HepG2 (cell line): ENCODE data around the gene SPAG8. TPM values are rescaled to one million over a fixed set of nuclear protein-coding genes. Genes with fewer than 3 reads are reported as not detected.

Experiments used
- ATAC-seq: fragments of 200-7000 bp; cut with Tn5 transposase; 3 replicates; pipeline ENCODE4 v1.9.1; 2020; ENCODE audit warnings: mild to moderate bottlenecking, moderate library complexity
- BruUV-seq: library from RNA; stranded (reverse); fragments of 400-500 nt; replicated peaks from 2 replicates; lab custom pipeline; 2021; lab: Mats Ljungman, UMichigan
- CTCF ChIA-PET: fragments of 300-600 bp; formaldehyde crosslinking; extraction: SDS; loops from one replicate; lab custom pipeline; 2021; ENCODE audit warnings: low total read pairs, inconsistent platforms, low intra/inter-chr PET ratio; lab: Yijun Ruan, JAX
- POLR2A ChIA-PET: fragments of 350-600 bp; sonication (Branson Sonifier 250); formaldehyde crosslinking; loops from one replicate; lab custom pipeline; 2020; ENCODE audit warnings: antibody characterized with exemption, inconsistent platforms; lab: Yijun Ruan, JAX
- DNase-seq: peaks from one replicate; pipeline ENCODE4 v3.0.0-alpha.2; 2015; ENCODE audit warnings: low spot score
- FAIRE-seq: peaks from 3 replicates; lab custom pipeline; 2011; peaks lifted over from hg19 to GRCh38; lab: Jason Lieb, UNC
- H2AFZ ChIP-seq: one replicate; pipeline ENCODE4 v1.6.1; 2011; ENCODE audit warnings: low read length, inconsistent platforms
- H3K27ac ChIP-seq: fragments of 300-600 bp; 3 replicates; pipeline ENCODE4 v1.8.0; 2011; ENCODE audit warnings: mixed run types, mild to moderate bottlenecking, mixed read lengths, low read length, inconsistent platforms; ENCODE audit not compliant: insufficient read depth; ENCODE audit errors: extremely low read length
- H3K27me3 ChIP-seq, 2 experiments: fragments of 200-600 bp in 1 of 2; 2 replicates in 1 of 2; 3 replicates in 1 of 2; pipeline versions ENCODE4 v1.6.0 to v1.8.0; 2011; ENCODE audit warnings: low read length in 2 of 2, mild to moderate bottlenecking in 2 of 2, moderate library complexity in 2 of 2, inconsistent platforms in 1 of 2; ENCODE audit not compliant: insufficient read depth in 2 of 2, control insufficient read depth in 1 of 2
- H3K36me3 ChIP-seq, 2 experiments: fragments of 200-600 bp in 1 of 2; replicated peaks in 1 of 2; 2 replicates in 1 of 2; 3 replicates in 1 of 2; pipeline versions ENCODE4 v1.5.1 to v1.8.0; 2011; ENCODE audit warnings: low read length in 2 of 2, inconsistent platforms in 1 of 2; ENCODE audit not compliant: insufficient read depth in 2 of 2, control insufficient read depth in 1 of 2
- H3K4me1 ChIP-seq: 2 replicates; pipeline ENCODE4 v1.5.1; 2012; ENCODE audit warnings: low read length, inconsistent platforms; ENCODE audit not compliant: insufficient read depth
- H3K4me2 ChIP-seq: 2 replicates; pipeline ENCODE4 v1.6.0; 2011; ENCODE audit warnings: low read depth, low read length, inconsistent platforms
- H3K4me3 ChIP-seq, 3 experiments: fragments of 200-600 bp in 1 of 3; sonication (generic), shearing (Covaris generic) in 1 of 3; replicated peaks in 1 of 3; 2 replicates each; pipeline ENCODE4 v1.5.1; 2011 to 2016; ENCODE audit warnings: low read length in 3 of 3, inconsistent platforms in 2 of 3, low read depth in 2 of 3, mild to moderate bottlenecking in 2 of 3, control low read depth in 1 of 3, mixed read lengths in 1 of 3; ENCODE audit not compliant: insufficient read depth in 1 of 3
- H3K79me2 ChIP-seq: one replicate; pipeline ENCODE4 v1.6.1; 2011; ENCODE audit warnings: low read length, inconsistent platforms; ENCODE audit not compliant: insufficient read depth
- H3K9ac ChIP-seq: 2 replicates; pipeline ENCODE4 v1.6.0; 2011; ENCODE audit warnings: mild to moderate bottlenecking, low read depth, low read length, inconsistent platforms; ENCODE audit not compliant: insufficient read depth
- H3K9me3 ChIP-seq: 2 replicates; pipeline ENCODE4 v1.5.1; 2012; ENCODE audit warnings: mild to moderate bottlenecking, low read length
- H4K20me1 ChIP-seq: 2 replicates; pipeline ENCODE4 v1.6.0; 2011; ENCODE audit warnings: inconsistent platforms, mild to moderate bottlenecking, low read length, moderate library complexity; ENCODE audit not compliant: insufficient read depth
- EZH2 ChIP-seq: conservative IDR thresholded peaks from 2 replicates; pipeline ENCODE4 v1.6.1; 2012; ENCODE audit warnings: mild to moderate bottlenecking, low read depth, low read length, moderate library complexity
- JDP2 ChIP-seq: sonication (generic); formaldehyde crosslinking; IDR thresholded peaks from 2 replicates; pipeline ENCODE4 v1.8.1; 2022; ENCODE audit warnings: missing genetic modification reagents, borderline replicate concordance
- POLR2G ChIP-seq: fragments of 200-400 bp; formaldehyde crosslinking; IDR thresholded peaks from 2 replicates; pipeline ENCODE4 v1.6.1; 2018; ENCODE audit warnings: mild to moderate bottlenecking, low read depth, low read length, moderate library complexity
- RXRA ChIP-seq: sonication (generic); formaldehyde crosslinking; IDR thresholded peaks from 2 replicates; pipeline ENCODE4 v1.5.1; 2020; ENCODE audit warnings: missing genetic modification reagents
- SOX5 ChIP-seq: IDR thresholded peaks from 2 replicates; pipeline ENCODE4 v1.6.1; 2016; ENCODE audit warnings: borderline replicate concordance
- ZNF17 ChIP-seq: sonication (generic); formaldehyde crosslinking; IDR thresholded peaks from 2 replicates; pipeline ENCODE4 v1.5.0; 2020; ENCODE audit warnings: mild to moderate bottlenecking, missing genetic modification reagents
- ZNF230 ChIP-seq: sonication (generic); formaldehyde crosslinking; IDR thresholded peaks from 2 replicates; pipeline ENCODE4 v1.4.0; 2020; ENCODE audit warnings: mild to moderate bottlenecking, missing genetic modification reagents
- ZNF24 ChIP-seq: fragments of 450-650 bp; IDR thresholded peaks from 2 replicates; pipeline ENCODE4 v1.6.1; 2017; ENCODE audit warnings: antibody characterized with exemption, mild to moderate bottlenecking
- ZNF468 ChIP-seq: sonication (generic); formaldehyde crosslinking; IDR thresholded peaks from 2 replicates; pipeline ENCODE4 v1.8.0; 2022; ENCODE audit warnings: mild to moderate bottlenecking, moderate library complexity, missing genetic modification reagents
- ZNF816 ChIP-seq: sonication (generic); formaldehyde crosslinking; IDR thresholded peaks from 2 replicates; pipeline ENCODE4 v1.8.0; 2022; ENCODE audit warnings: missing genetic modification reagents, mild to moderate bottlenecking, borderline replicate concordance
- WGBS: methylation state at CpG from one replicate; pipeline ENCODE4 v1.1.6; 2017; ENCODE audit warnings: low lambda C conversion rate; 5-methylcytosine and 5-hydroxymethylcytosine counted together
- in situ Hi-C: cut with HindIII; loops from 2 replicates; pipeline ENCODE4 v1.10.0; 2017; ENCODE audit warnings: low pct_unique_long_range_greater_than_20kb; ENCODE audit not compliant: extremely low pct_ligation_motif_present
- intact Hi-C: fragments of 100-400 bp; cut with micrococcal nuclease; formaldehyde crosslinking; loops from one replicate; pipeline ENCODE4 v1.10.0; 2022; ENCODE audit not compliant: unreplicated experiment
- polyA plus RNA-seq, 8 experiments: library from polyadenylated mRNA; depleted of rRNA in 3 of 8; stranded (reverse) in 7 of 8; unstranded in 1 of 8; fragments of >200 nt; fragmentation: Illumina TruSeq in 4 of 8; extraction: Trizol in 4 of 8; gene quantifications; 2 replicates each; pipeline versions ENCODE4 v1.2.1 to v1.2.3, GENCODE V29; 2011 to 2016; ENCODE audit warnings: low read depth in 4 of 8, missing spikeins in 1 of 8, mixed read lengths in 1 of 8; ENCODE audit not compliant: insufficient read depth in 1 of 8
- total RNA-seq, 5 experiments: library from RNA; depleted of rRNA; stranded (reverse); fragments of >200 nt; fragmentation: Illumina TruSeq; extraction: Trizol; gene quantifications; 2 replicates each; pipeline ENCODE4 v1.2.3, GENCODE V29; 2016; ENCODE audit warnings: low read depth in 1 of 5
- TF ChIP-seq, protein P1 (sequence below): sonication (generic); formaldehyde crosslinking; IDR thresholded peaks from 2 replicates; pipeline ENCODE4 v1.5.0; 2020; ENCODE audit warnings: missing genetic modification reagents, mild to moderate bottlenecking, borderline replicate concordance
- TF ChIP-seq, protein P2 (sequence below): sonication (generic); formaldehyde crosslinking; IDR thresholded peaks from 2 replicates; pipeline ENCODE4 v1.5.0; 2020; ENCODE audit warnings: mild to moderate bottlenecking, missing genetic modification reagents
- TF ChIP-seq, protein P3 (sequence below): sonication (generic); formaldehyde crosslinking; IDR thresholded peaks from 2 replicates; pipeline ENCODE4 v1.4.0; 2020; ENCODE audit warnings: missing genetic modification reagents

SPAG8 gene
- total and polyA plus RNA-seq, 2 of the 13 experiments (the other 11 are each of a cell fraction or from before 2014, with no cell fraction given) = 0.18 to 0.27 TPM

DNA sequence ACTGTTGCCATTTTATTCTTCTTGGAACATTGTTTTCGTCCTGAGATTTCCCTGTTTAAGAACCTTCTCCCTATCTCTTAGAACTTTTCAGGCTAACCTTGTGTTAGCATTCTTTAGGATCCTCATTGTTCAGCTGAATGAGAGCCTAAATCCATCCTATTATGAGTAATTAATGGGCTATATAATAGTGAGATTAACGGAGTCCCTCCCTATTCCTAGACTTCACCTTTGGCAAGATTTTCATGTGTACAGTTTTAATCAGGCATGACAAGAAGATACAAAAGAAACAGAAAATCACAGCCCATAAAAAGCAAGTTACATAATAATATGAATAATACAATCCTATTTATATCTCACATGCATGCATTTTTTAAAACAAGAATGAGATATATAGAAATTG, 48.9 kb downstream of the SPAG8 start:
- no peak overlapping the region for H2AFZ ChIP-seq
- ATAC-seq = no peak
- peaks cover 20% of the 10 kb centered on the region for H3K4me1 ChIP-seq
- in situ Hi-C loops = no loop called here
- no peak overlapping the region for H3K9ac ChIP-seq
- 96% methylated on average over 2 of the region's 2 CpGs for WGBS
- peaks cover 37% of the 10 kb centered on the region for H3K79me2 ChIP-seq
- no peaks in the 10 kb centered on the region for H3K9me3 ChIP-seq
- H3K27me3 ChIP-seq = no peaks in the 10 kb centered on the region
- ChIA-PET POLR2A (interaction anchor here (1.1 kb wide), 1 partner anchor 102 kb away, joined by 3 read pairs; no protein-coding TSS in a partner anchor), CTCF (no interaction called here)
- intact Hi-C loops = no loop called here
- H3K4me2 ChIP-seq = no peak overlapping the region
- DNase-seq = no peak
- BruUV-seq = no TSS peak
- no peak overlapping the region for H3K4me3 ChIP-seq
- H3K27ac ChIP-seq = no peak overlapping the region
- no peak for FAIRE-seq
- no peaks in the 10 kb centered on the region for H3K36me3 ChIP-seq
- TF ChIP-seq, protein P1, sequence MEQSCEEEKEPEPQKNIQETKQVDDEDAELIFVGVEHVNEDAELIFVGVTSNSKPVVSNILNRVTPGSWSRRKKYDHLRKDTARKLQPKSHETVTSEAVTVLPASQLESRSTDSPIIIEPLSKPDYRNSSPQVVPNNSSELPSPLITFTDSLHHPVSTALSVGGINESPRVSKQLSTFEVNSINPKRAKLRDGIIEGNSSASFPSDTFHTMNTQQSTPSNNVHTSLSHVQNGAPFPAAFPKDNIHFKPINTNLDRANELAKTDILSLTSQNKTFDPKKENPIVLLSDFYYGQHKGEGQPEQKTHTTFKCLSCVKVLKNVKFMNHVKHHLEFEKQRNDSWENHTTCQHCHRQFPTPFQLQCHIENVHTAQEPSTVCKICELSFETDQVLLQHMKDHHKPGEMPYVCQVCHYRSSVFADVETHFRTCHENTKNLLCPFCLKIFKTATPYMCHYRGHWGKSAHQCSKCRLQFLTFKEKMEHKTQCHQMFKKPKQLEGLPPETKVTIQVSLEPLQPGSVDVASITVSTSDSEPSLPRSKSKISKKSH = no peak
- TF ChIP-seq EZH2 = no peak
- no peak for TF ChIP-seq RXRA (CRISPR knock-in tag)
- TF ChIP-seq, protein P2, sequence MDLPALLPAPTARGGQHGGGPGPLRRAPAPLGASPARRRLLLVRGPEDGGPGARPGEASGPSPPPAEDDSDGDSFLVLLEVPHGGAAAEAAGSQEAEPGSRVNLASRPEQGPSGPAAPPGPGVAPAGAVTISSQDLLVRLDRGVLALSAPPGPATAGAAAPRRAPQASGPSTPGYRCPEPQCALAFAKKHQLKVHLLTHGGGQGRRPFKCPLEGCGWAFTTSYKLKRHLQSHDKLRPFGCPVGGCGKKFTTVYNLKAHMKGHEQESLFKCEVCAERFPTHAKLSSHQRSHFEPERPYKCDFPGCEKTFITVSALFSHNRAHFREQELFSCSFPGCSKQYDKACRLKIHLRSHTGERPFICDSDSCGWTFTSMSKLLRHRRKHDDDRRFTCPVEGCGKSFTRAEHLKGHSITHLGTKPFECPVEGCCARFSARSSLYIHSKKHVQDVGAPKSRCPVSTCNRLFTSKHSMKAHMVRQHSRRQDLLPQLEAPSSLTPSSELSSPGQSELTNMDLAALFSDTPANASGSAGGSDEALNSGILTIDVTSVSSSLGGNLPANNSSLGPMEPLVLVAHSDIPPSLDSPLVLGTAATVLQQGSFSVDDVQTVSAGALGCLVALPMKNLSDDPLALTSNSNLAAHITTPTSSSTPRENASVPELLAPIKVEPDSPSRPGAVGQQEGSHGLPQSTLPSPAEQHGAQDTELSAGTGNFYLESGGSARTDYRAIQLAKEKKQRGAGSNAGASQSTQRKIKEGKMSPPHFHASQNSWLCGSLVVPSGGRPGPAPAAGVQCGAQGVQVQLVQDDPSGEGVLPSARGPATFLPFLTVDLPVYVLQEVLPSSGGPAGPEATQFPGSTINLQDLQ (CRISPR knock-in tag) = no peak
- no peak for TF ChIP-seq SOX5 (CRISPR knock-in tag)
- TF ChIP-seq ZNF24 = no peak
- no peak for TF ChIP-seq ZNF468 (CRISPR knock-in tag)
- TF ChIP-seq POLR2G = no peak
- no peak for TF ChIP-seq ZNF230 (CRISPR knock-in tag)
- TF ChIP-seq JDP2 (CRISPR knock-in tag) = no peak
- TF ChIP-seq ZNF17 (CRISPR knock-in tag) = no peak
- no peak for TF ChIP-seq ZNF816
- TF ChIP-seq, protein P3, sequence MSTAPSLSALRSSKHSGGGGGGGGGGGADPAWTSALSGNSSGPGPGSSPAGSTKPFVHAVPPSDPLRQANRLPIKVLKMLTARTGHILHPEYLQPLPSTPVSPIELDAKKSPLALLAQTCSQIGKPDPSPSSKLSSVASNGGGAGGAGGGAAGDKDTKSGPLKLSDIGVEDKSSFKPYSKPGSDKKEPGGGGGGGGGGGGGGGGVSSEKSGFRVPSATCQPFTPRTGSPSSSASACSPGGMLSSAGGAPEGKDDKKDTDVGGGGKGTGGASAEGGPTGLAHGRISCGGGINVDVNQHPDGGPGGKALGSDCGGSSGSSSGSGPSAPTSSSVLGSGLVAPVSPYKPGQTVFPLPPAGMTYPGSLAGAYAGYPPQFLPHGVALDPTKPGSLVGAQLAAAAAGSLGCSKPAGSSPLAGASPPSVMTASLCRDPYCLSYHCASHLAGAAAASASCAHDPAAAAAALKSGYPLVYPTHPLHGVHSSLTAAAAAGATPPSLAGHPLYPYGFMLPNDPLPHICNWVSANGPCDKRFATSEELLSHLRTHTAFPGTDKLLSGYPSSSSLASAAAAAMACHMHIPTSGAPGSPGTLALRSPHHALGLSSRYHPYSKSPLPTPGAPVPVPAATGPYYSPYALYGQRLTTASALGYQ (CRISPR knock-in tag) = no peak
- no peaks in the 10 kb centered on the region for H4K20me1 ChIP-seq
